B cell (primary cell): ENCODE results near the gene CST1.

ENCODE experiments used
- EZH2 ChIP-seq: IDR thresholded peaks from 2 replicates; pipeline ENCODE4 v1.6.1; 2012; ENCODE audit warnings: borderline replicate concordance, low read depth, mild to moderate bottlenecking, moderate library complexity, low read length; ENCODE audit not compliant: insufficient read depth, poor library complexity, severe bottlenecking
- TF ChIP-seq, protein P1 (sequence below): fragments of 200-600 bp; IDR thresholded peaks from one replicate; pipeline ENCODE4 v1.8.0; 2022; ENCODE audit warnings: antibody characterized with exemption, mild to moderate bottlenecking

DNA sequence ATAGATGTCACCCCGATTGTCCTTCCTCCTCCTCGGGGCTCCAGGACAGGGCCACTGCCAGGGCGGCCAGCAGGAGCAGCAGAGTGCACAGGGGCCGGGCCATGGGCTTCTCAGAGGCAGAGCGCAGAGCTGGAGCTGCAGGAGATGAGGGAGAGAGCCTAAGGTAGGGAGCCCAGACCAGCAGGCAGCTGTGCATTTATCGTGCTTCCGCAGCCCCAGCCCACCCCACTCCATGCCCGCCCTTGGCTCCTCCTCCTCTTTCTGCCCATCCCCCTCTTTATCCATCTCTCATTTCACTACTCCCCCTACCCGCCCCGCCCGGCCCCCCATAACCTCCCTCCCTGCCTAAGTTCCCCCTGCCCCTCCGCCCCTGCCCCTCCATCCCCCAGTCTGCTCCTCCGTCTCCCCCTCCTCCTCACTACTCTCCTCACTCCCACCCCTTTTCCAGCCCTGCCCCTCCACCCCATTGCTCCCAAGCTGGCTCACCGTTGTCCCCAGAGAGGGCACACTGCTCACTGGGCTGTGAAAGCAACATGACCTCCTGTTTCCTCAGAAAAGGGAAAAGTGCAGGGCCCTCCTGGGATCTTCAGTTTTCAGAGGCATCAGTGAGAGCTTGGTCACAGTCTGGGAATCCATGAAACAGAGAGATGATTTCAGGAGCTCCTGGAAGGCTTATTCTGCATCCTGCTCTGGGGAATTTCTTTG is 25.5 kb upstream of the CST1 start:
- TF ChIP-seq, protein P1, sequence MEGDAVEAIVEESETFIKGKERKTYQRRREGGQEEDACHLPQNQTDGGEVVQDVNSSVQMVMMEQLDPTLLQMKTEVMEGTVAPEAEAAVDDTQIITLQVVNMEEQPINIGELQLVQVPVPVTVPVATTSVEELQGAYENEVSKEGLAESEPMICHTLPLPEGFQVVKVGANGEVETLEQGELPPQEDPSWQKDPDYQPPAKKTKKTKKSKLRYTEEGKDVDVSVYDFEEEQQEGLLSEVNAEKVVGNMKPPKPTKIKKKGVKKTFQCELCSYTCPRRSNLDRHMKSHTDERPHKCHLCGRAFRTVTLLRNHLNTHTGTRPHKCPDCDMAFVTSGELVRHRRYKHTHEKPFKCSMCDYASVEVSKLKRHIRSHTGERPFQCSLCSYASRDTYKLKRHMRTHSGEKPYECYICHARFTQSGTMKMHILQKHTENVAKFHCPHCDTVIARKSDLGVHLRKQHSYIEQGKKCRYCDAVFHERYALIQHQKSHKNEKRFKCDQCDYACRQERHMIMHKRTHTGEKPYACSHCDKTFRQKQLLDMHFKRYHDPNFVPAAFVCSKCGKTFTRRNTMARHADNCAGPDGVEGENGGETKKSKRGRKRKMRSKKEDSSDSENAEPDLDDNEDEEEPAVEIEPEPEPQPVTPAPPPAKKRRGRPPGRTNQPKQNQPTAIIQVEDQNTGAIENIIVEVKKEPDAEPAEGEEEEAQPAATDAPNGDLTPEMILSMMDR: no peak
- TF ChIP-seq EZH2: no peak
